ENCODE data around the gene RNF152. TPM values are rescaled to one million over a fixed set of nuclear protein-coding genes. Genes with fewer than 3 reads are reported as not detected.

The RNF152 gene
- total and polyA plus RNA-seq, 5 donors from 2014 or later, result 0.39 TPM; not detected in 4

GRCh38 chr18:61822879-61823278 is 69.9 kb downstream of the RNF152 start:
- no peaks in the 10 kb centered on the region for H3K27me3 ChIP-seq (ENCODE audit: control insufficient read depth, insufficient read depth, low read length)
- H3K27ac ChIP-seq (ENCODE audit: insufficient read depth, low read length, poor library complexity, severe bottlenecking), result no peak overlapping the region
- no peaks in the 10 kb centered on the region for H3K36me3 ChIP-seq (ENCODE audit: control insufficient read depth, insufficient read depth, low read length)
- H3K27ac Mint-ChIP-seq, result no peak overlapping the region
- peaks cover 6% of the 10 kb centered on the region for H3K27me3 Mint-ChIP-seq
- no peak overlapping the region for H3K4me3 ChIP-seq (ENCODE audit: low read depth, low read length)
- H3K4me1 ChIP-seq (ENCODE audit: control insufficient read depth, insufficient read depth, low read length, poor library complexity, severe bottlenecking), result no peaks in the 10 kb centered on the region
- DNase-seq (no peak), ATAC-seq (ENCODE audit: low read depth in 2 of 2) (no peak)
- H3K4me1 Mint-ChIP-seq, result no peaks in the 10 kb centered on the region
- peaks cover 0 to 2% (median 0%) of the 10 kb centered on the region in 7 donors for H3K9me3 Mint-ChIP-seq
- no peak overlapping the region for H3K4me3 Mint-ChIP-seq
- no peaks in the 10 kb centered on the region for H3K36me3 Mint-ChIP-seq
- no peaks in the 10 kb centered on the region for H3K9me3 ChIP-seq (ENCODE audit: control insufficient read depth in 2 of 2, low read length in 2 of 2)

- H3K27ac Mint-ChIP-seq, result no peak overlapping the region
- H3K9me3 Mint-ChIP-seq, result peaks cover 0 to 2% (median 0%) of the 10 kb centered on the region in 7 donors
- no peak overlapping the region for H3K4me3 Mint-ChIP-seq
- DNase-seq (no peak), ATAC-seq (ENCODE audit: low read depth in 2 of 2) (no peak)
- H3K27me3 Mint-ChIP-seq, result peaks cover 6% of the 10 kb centered on the region
- no peaks in the 10 kb centered on the region for H3K36me3 Mint-ChIP-seq
- Histone ChIP-seq H3K36me3 (ENCODE audit: control insufficient read depth, insufficient read depth, low read length) (no peaks in the 10 kb centered on the region), H3K27me3 (ENCODE audit: control insufficient read depth, insufficient read depth, low read length) (no peaks in the 10 kb centered on the region), H3K9me3 (ENCODE audit: control insufficient read depth in 2 of 2, low read length in 2 of 2) (no peaks in the 10 kb centered on the region), H3K27ac (ENCODE audit: insufficient read depth, low read length, poor library complexity, severe bottlenecking) (no peak overlapping the region), H3K4me1 (ENCODE audit: control insufficient read depth, insufficient read depth, low read length, poor library complexity, severe bottlenecking) (no peaks in the 10 kb centered on the region), H3K4me3 (ENCODE audit: low read depth, low read length) (no peak overlapping the region)
- no peaks in the 10 kb centered on the region for H3K4me1 Mint-ChIP-seq
Measured at GRCh38 chr18:61821748-61822147, 71.1 kb downstream of the RNF152 start.

- Histone ChIP-seq H3K36me3 (ENCODE audit: control insufficient read depth, insufficient read depth, low read length) (no peaks in the 10 kb centered on the region), H3K9me3 (ENCODE audit: control insufficient read depth in 2 of 2, low read length in 2 of 2) (no peaks in the 10 kb centered on the region), H3K27ac (ENCODE audit: insufficient read depth, low read length, poor library complexity, severe bottlenecking) (no peak overlapping the region), H3K27me3 (ENCODE audit: control insufficient read depth, insufficient read depth, low read length) (no peaks in the 10 kb centered on the region), H3K4me1 (ENCODE audit: control insufficient read depth, insufficient read depth, low read length, poor library complexity, severe bottlenecking) (no peaks in the 10 kb centered on the region), H3K4me3 (ENCODE audit: low read depth, low read length) (no peak overlapping the region)
- Mint-ChIP-seq H3K27me3 (peaks cover 6% of the 10 kb centered on the region), H3K9me3 (peaks cover 0 to 2% (median 0%) of the 10 kb centered on the region in 7 donors), H3K4me1 (no peaks in the 10 kb centered on the region), H3K36me3 (no peaks in the 10 kb centered on the region), H3K4me3 (no peak overlapping the region), H3K27ac (no peak overlapping the region)
- DNase-seq (no peak), ATAC-seq (ENCODE audit: low read depth in 2 of 2) (no peak)
Measured at GRCh38 chr18:61820882-61821281, 71.9 kb downstream of the RNF152 start.

- Histone ChIP-seq H3K27ac (ENCODE audit: insufficient read depth, low read length, poor library complexity, severe bottlenecking) (no peak overlapping the region), H3K9me3 (ENCODE audit: control insufficient read depth in 2 of 2, low read length in 2 of 2) (no peaks in the 10 kb centered on the region), H3K4me3 (ENCODE audit: low read depth, low read length) (no peak overlapping the region), H3K36me3 (ENCODE audit: control insufficient read depth, insufficient read depth, low read length) (no peaks in the 10 kb centered on the region), H3K4me1 (ENCODE audit: control insufficient read depth, insufficient read depth, low read length, poor library complexity, severe bottlenecking) (no peaks in the 10 kb centered on the region), H3K27me3 (ENCODE audit: control insufficient read depth, insufficient read depth, low read length) (no peaks in the 10 kb centered on the region)
- DNase-seq (no peak), ATAC-seq (ENCODE audit: low read depth in 2 of 2) (no peak)
- Mint-ChIP-seq H3K27ac (no peak overlapping the region), H3K4me1 (no peaks in the 10 kb centered on the region), H3K4me3 (no peak overlapping the region), H3K27me3 (peaks cover 4% of the 10 kb centered on the region), H3K36me3 (no peaks in the 10 kb centered on the region), H3K9me3 (peaks cover 0 to 2% (median 0%) of the 10 kb centered on the region in 7 donors)
Measured at GRCh38 chr18:61817086-61817485, 75.7 kb downstream of the RNF152 start.

GRCh38 chr18:61815885-61816470 is 76.8 kb downstream of the RNF152 start:
- no peaks in the 10 kb centered on the region for H3K4me1 Mint-ChIP-seq
- ATAC-seq (ENCODE audit: low read depth in 2 of 2) (no peak), DNase-seq (no peak)
- H3K4me3 Mint-ChIP-seq, result no peak overlapping the region
- no peaks in the 10 kb centered on the region for H3K36me3 Mint-ChIP-seq
- no peaks in the 10 kb centered on the region for H3K27me3 ChIP-seq (ENCODE audit: control insufficient read depth, insufficient read depth, low read length)
- H3K4me3 ChIP-seq (ENCODE audit: low read depth, low read length), result no peak overlapping the region
- H3K36me3 ChIP-seq (ENCODE audit: control insufficient read depth, insufficient read depth, low read length), result no peaks in the 10 kb centered on the region
- peaks cover 0 to 2% (median 0%) of the 10 kb centered on the region in 7 donors for H3K9me3 Mint-ChIP-seq
- H3K27ac Mint-ChIP-seq, result no peak overlapping the region
- no peak overlapping the region for H3K27ac ChIP-seq (ENCODE audit: insufficient read depth, low read length, poor library complexity, severe bottlenecking)
- no peaks in the 10 kb centered on the region for H3K9me3 ChIP-seq (ENCODE audit: control insufficient read depth in 2 of 2, low read length in 2 of 2)
- H3K4me1 ChIP-seq (ENCODE audit: control insufficient read depth, insufficient read depth, low read length, poor library complexity, severe bottlenecking), result no peaks in the 10 kb centered on the region
- peaks cover 4% of the 10 kb centered on the region for H3K27me3 Mint-ChIP-seq

GRCh38 chr18:61808286-61808685 is 84.5 kb downstream of the RNF152 start:
- Histone ChIP-seq H3K27me3 (ENCODE audit: control insufficient read depth, insufficient read depth, low read length) (no peaks in the 10 kb centered on the region), H3K4me3 (ENCODE audit: low read depth, low read length) (no peak overlapping the region), H3K9me3 (ENCODE audit: control insufficient read depth in 2 of 2, low read length in 2 of 2) (no peaks in the 10 kb centered on the region), H3K4me1 (ENCODE audit: control insufficient read depth, insufficient read depth, low read length, poor library complexity, severe bottlenecking) (no peaks in the 10 kb centered on the region), H3K27ac (ENCODE audit: insufficient read depth, low read length, poor library complexity, severe bottlenecking) (no peak overlapping the region), H3K36me3 (ENCODE audit: control insufficient read depth, insufficient read depth, low read length) (no peaks in the 10 kb centered on the region)
- H3K27ac Mint-ChIP-seq, result no peak overlapping the region
- H3K4me3 Mint-ChIP-seq, result no peak overlapping the region
- H3K36me3 Mint-ChIP-seq, result no peaks in the 10 kb centered on the region
- H3K9me3 Mint-ChIP-seq, result peaks cover 0 to 4% (median 0%) of the 10 kb centered on the region in 7 donors
- DNase-seq (no peak), ATAC-seq (ENCODE audit: low read depth in 2 of 2) (no peak)
- H3K4me1 Mint-ChIP-seq, result no peaks in the 10 kb centered on the region
- peaks cover 8% of the 10 kb centered on the region for H3K27me3 Mint-ChIP-seq

GRCh38 chr18:61803393-61803792 is 89.4 kb downstream of the RNF152 start:
- ATAC-seq (ENCODE audit: low read depth in 2 of 2), result no peak
- peaks cover 0 to 4% (median 0%) of the 10 kb centered on the region in 7 donors for H3K9me3 Mint-ChIP-seq
- H3K36me3 Mint-ChIP-seq, result no peaks in the 10 kb centered on the region
- H3K4me3 Mint-ChIP-seq, result no peak overlapping the region
- Histone ChIP-seq H3K27ac (ENCODE audit: insufficient read depth, low read length, poor library complexity, severe bottlenecking) (no peak overlapping the region), H3K9me3 (ENCODE audit: control insufficient read depth in 2 of 2, low read length in 2 of 2) (no peaks in the 10 kb centered on the region), H3K4me3 (ENCODE audit: low read depth, low read length) (no peak overlapping the region), H3K27me3 (ENCODE audit: control insufficient read depth, insufficient read depth, low read length) (peaks cover 2% of the 10 kb centered on the region), H3K36me3 (ENCODE audit: control insufficient read depth, insufficient read depth, low read length) (no peaks in the 10 kb centered on the region), H3K4me1 (ENCODE audit: control insufficient read depth, insufficient read depth, low read length, poor library complexity, severe bottlenecking) (no peaks in the 10 kb centered on the region)
- DNase-seq, result no peak
- no peak overlapping the region for H3K27ac Mint-ChIP-seq
- H3K27me3 Mint-ChIP-seq, result peaks cover 4% of the 10 kb centered on the region
- no peaks in the 10 kb centered on the region for H3K4me1 Mint-ChIP-seq
